Subcutaneous abdominal adipose tissue (tissue), 5 donors: Measurements from ENCODE around the gene PDCD10.

ENCODE experiments used
- H3K27ac ChIP-seq: one replicate; pipeline ENCODE4 v1.7.0; 2013; ENCODE audit warnings: low read depth, mild to moderate bottlenecking, inconsistent platforms, low read length, moderate library complexity
- H3K27me3 ChIP-seq, 5 donors: one replicate each; pipeline ENCODE4 v1.7.0; 2013; ENCODE audit warnings: low read length in 5 of 5, inconsistent platforms in 1 of 5; ENCODE audit not compliant: control insufficient read depth in 5 of 5, insufficient read depth in 4 of 5
- H3K36me3 ChIP-seq, 5 donors: one replicate each; pipeline ENCODE4 v1.7.0; 2013; ENCODE audit warnings: low read length in 5 of 5; ENCODE audit not compliant: control insufficient read depth in 5 of 5, insufficient read depth in 5 of 5
- H3K4me1 ChIP-seq, 5 donors: one replicate each; pipeline ENCODE4 v1.7.0; 2013; ENCODE audit warnings: low read length in 5 of 5, mild to moderate bottlenecking in 3 of 5, moderate library complexity in 1 of 5; ENCODE audit not compliant: control insufficient read depth in 5 of 5, insufficient read depth in 5 of 5
- H3K4me3 ChIP-seq, 5 donors: one replicate each; pipeline ENCODE4 v1.7.0; 2013; ENCODE audit warnings: low read length in 5 of 5, low read depth in 1 of 5
- H3K9ac ChIP-seq, 5 donors: one replicate each; pipeline ENCODE4 v1.7.0; 2013; ENCODE audit warnings: low read length in 5 of 5, mild to moderate bottlenecking in 4 of 5, moderate library complexity in 3 of 5
- H3K9me3 ChIP-seq, 5 donors: one replicate each; pipeline ENCODE4 v1.7.0; 2013; ENCODE audit warnings: low read length in 5 of 5; ENCODE audit not compliant: control insufficient read depth in 5 of 5
- donor health status: healthy.
- donor health status: healthy.
- donor health status: healthy.
- donor health status: healthy.
- donor health status: healthy.

The PDCD10 gene

GRCh38 chr3:167718582-167718981, 16.1 kb downstream of the PDCD10 start:
- H3K9ac ChIP-seq: no peak overlapping the region
- H3K27me3 ChIP-seq: no peaks in the 10 kb centered on the region
- no peak overlapping the region for H3K4me3 ChIP-seq
- no peak overlapping the region for H3K27ac ChIP-seq
- H3K9me3 ChIP-seq: no peaks in the 10 kb centered on the region
- H3K36me3 ChIP-seq: peaks cover 14 to 40% (median 21%) of the 10 kb centered on the region in 5 donors
- H3K4me1 ChIP-seq: no peaks in the 10 kb centered on the region

GRCh38 chr3:167716920-167717319, 17.8 kb downstream of the PDCD10 start:
- no peak overlapping the region for H3K9ac ChIP-seq
- no peak overlapping the region for H3K4me3 ChIP-seq
- no peaks in the 10 kb centered on the region for H3K27me3 ChIP-seq
- H3K27ac ChIP-seq: no peak overlapping the region
- peaks cover 0 to 2% (median 0%) of the 10 kb centered on the region in 5 donors for H3K4me1 ChIP-seq
- no peaks in the 10 kb centered on the region for H3K9me3 ChIP-seq
- peaks cover 14 to 40% (median 21%) of the 10 kb centered on the region in 5 donors for H3K36me3 ChIP-seq

- Histone ChIP-seq H3K9ac (no peak overlapping the region), H3K27me3 (no peaks in the 10 kb centered on the region), H3K4me3 (no peak overlapping the region), H3K27ac (no peak overlapping the region), H3K36me3 (peaks cover 20 to 38% (median 27%) of the 10 kb centered on the region in 5 donors), H3K9me3 (no peaks in the 10 kb centered on the region), H3K4me1 (peaks cover 0 to 2% (median 0%) of the 10 kb centered on the region in 5 donors)
Observed at GRCh38 chr3:167714871-167715270, 19.8 kb downstream of the PDCD10 start.

- H3K4me3 ChIP-seq: no peak overlapping the region
- H3K27me3 ChIP-seq: no peaks in the 10 kb centered on the region
- H3K27ac ChIP-seq: no peak overlapping the region
- H3K9ac ChIP-seq: no peak overlapping the region
- H3K9me3 ChIP-seq: no peaks in the 10 kb centered on the region
- H3K4me1 ChIP-seq: peaks cover 0 to 2% (median 0%) of the 10 kb centered on the region in 5 donors
- H3K36me3 ChIP-seq: peaks cover 20 to 29% (median 24%) of the 10 kb centered on the region in 5 donors
Observed at GRCh38 chr3:167712445-167712844, 22.2 kb downstream of the PDCD10 start.

GRCh38 chr3:167711439-167711838, 23.3 kb downstream of the PDCD10 start:
- Histone ChIP-seq H3K36me3 (peaks cover 17 to 28% (median 23%) of the 10 kb centered on the region in 5 donors), H3K27ac (no peak overlapping the region), H3K4me3 (no peak overlapping the region), H3K9ac (no peak overlapping the region), H3K4me1 (peaks cover 0 to 2% (median 0%) of the 10 kb centered on the region in 5 donors), H3K27me3 (no peaks in the 10 kb centered on the region), H3K9me3 (no peaks in the 10 kb centered on the region)

- Histone ChIP-seq H3K36me3 (peaks cover 11 to 27% (median 22%) of the 10 kb centered on the region in 5 donors), H3K9ac (no peak overlapping the region), H3K27me3 (no peaks in the 10 kb centered on the region), H3K27ac (no peak overlapping the region), H3K4me1 (peaks cover 0 to 4% (median 0%) of the 10 kb centered on the region in 5 donors), H3K4me3 (no peak overlapping the region), H3K9me3 (no peaks in the 10 kb centered on the region)
Observed at GRCh38 chr3:167710552-167710951, 24.1 kb downstream of the PDCD10 start.

- H3K36me3 ChIP-seq: peaks cover 9 to 27% (median 22%) of the 10 kb centered on the region in 5 donors
- H3K4me3 ChIP-seq: no peak overlapping the region
- no peaks in the 10 kb centered on the region for H3K27me3 ChIP-seq
- H3K4me1 ChIP-seq: peaks cover 0 to 4% (median 0%) of the 10 kb centered on the region in 5 donors
- H3K27ac ChIP-seq: no peak overlapping the region
- H3K9ac ChIP-seq: no peak overlapping the region
- H3K9me3 ChIP-seq: no peaks in the 10 kb centered on the region
Observed at GRCh38 chr3:167709690-167710089, 25.0 kb downstream of the PDCD10 start.

- peaks cover 14 to 28% (median 27%) of the 10 kb centered on the region in 5 donors for H3K36me3 ChIP-seq
- no peak overlapping the region for H3K9ac ChIP-seq
- H3K4me1 ChIP-seq: peaks cover 0 to 4% (median 0%) of the 10 kb centered on the region in 5 donors
- H3K9me3 ChIP-seq: no peaks in the 10 kb centered on the region
- no peaks in the 10 kb centered on the region for H3K27me3 ChIP-seq
- H3K4me3 ChIP-seq: no peak overlapping the region
- no peak overlapping the region for H3K27ac ChIP-seq
Observed at GRCh38 chr3:167705840-167706239, 28.9 kb downstream of the PDCD10 start.

- no peak overlapping the region for H3K9ac ChIP-seq
- H3K4me1 ChIP-seq: peaks cover 0 to 11% (median 5%) of the 10 kb centered on the region in 5 donors
- no peaks in the 10 kb centered on the region for H3K27me3 ChIP-seq
- H3K36me3 ChIP-seq: peaks cover 0 to 28% (median 6%) of the 10 kb centered on the region in 5 donors
- H3K27ac ChIP-seq: no peak overlapping the region
- no peaks in the 10 kb centered on the region for H3K9me3 ChIP-seq
- H3K4me3 ChIP-seq: no peak overlapping the region
Observed at GRCh38 chr3:167700926-167701325, 33.8 kb downstream of the PDCD10 start.

- Histone ChIP-seq H3K36me3 (peaks cover 0 to 28% (median 7%) of the 10 kb centered on the region in 5 donors), H3K27ac (no peak overlapping the region), H3K9ac (no peak overlapping the region), H3K4me1 (peaks cover 0 to 16% (median 8%) of the 10 kb centered on the region in 5 donors), H3K27me3 (no peaks in the 10 kb centered on the region), H3K9me3 (no peaks in the 10 kb centered on the region), H3K4me3 (no peak overlapping the region)
Observed at GRCh38 chr3:167700046-167700445, 34.6 kb downstream of the PDCD10 start.
